Germinal center (tissue), 1 donor: ENCODE measurements around the gene DNMT3B.
"Not testable (repeated sequence)": the region's sequence is repeated elsewhere in the genome, so short reads cannot be mapped to it uniquely, and the experiment has no call there.

Experiments used
- DNase-seq: peaks from one replicate; pipeline ENCODE4 v3.0.0; 2012; ENCODE audit warnings: mixed read lengths, low spot score

The DNMT3B gene

DNA sequence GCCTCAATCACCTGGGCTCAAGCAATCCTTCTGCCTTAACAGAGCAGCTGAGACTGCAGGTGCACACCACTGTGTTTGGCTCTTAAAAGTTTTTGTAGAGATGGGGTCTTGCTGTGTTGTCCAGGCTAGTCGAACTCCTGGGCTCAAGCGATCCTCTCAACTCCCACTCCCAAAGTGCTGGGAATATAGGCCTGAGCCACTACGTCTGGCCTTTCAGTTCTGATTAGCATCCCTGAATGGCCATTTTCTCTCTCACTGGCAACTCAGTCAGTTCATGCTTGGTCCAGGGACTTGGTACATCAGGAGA is 28.5 kb downstream of the DNMT3B start:
- no peak for DNase-seq

- peak; percentile 60 for DNase-seq
These were observed 30.1 kb downstream of the DNMT3B start for GRCh38 chr20:32792316-32792715.

GRCh38 chr20:32792731-32793458 is 30.7 kb downstream of the DNMT3B start:
- DNase-seq = no peak

DNA sequence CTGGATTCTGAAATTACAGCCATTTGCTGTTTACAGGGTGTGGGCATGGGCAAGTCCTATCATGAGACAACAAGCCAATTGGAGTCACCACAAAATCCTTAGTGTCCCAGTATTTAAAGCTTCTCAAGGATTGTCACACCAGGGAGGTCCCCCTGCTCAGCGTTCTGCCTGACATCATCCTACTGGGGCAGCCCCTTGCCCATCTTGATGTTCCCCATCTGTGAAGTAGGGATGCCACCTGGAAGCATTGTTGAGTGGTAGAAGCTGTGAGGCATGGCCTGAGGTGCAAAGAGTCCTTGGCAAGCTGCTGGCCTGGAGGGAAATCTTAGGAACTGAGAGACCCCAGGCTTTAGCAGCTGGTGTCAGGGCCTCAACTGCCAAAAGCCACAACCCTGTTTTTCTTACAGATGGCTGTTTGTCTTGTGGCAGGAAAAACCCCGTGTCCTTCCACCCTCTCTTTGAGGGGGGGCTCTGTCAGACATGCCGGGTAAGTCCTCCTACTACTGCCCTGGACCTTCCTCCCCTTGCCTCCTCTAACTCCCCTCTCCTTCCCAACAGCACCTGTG is 34.3 kb downstream of the DNMT3B start:
- no peak for DNase-seq

GRCh38 chr20:32796981-32797451 is 34.8 kb downstream of the DNMT3B start:
- DNase-seq = no peak

DNA sequence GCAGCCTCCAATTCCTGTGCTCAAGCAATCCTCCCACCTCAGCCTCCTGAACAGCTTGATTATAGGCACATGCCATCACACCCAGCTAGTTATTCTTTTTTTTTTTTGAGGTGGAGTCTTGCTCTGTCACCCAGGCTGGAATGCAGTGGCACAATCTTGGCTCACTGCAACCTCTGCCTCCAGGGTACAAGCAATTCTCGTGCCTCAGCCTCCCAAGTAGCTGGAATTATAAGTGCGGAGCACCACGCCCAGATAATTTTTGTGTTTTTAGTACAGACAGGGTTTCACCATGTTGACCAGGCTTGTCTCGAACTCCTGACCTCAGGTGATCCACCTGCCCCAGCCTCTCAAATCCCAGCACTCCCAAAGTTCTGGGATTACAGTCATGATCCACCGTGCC is 35.4 kb downstream of the DNMT3B start:
- DNase-seq = not testable (repeated sequence)

DNA sequence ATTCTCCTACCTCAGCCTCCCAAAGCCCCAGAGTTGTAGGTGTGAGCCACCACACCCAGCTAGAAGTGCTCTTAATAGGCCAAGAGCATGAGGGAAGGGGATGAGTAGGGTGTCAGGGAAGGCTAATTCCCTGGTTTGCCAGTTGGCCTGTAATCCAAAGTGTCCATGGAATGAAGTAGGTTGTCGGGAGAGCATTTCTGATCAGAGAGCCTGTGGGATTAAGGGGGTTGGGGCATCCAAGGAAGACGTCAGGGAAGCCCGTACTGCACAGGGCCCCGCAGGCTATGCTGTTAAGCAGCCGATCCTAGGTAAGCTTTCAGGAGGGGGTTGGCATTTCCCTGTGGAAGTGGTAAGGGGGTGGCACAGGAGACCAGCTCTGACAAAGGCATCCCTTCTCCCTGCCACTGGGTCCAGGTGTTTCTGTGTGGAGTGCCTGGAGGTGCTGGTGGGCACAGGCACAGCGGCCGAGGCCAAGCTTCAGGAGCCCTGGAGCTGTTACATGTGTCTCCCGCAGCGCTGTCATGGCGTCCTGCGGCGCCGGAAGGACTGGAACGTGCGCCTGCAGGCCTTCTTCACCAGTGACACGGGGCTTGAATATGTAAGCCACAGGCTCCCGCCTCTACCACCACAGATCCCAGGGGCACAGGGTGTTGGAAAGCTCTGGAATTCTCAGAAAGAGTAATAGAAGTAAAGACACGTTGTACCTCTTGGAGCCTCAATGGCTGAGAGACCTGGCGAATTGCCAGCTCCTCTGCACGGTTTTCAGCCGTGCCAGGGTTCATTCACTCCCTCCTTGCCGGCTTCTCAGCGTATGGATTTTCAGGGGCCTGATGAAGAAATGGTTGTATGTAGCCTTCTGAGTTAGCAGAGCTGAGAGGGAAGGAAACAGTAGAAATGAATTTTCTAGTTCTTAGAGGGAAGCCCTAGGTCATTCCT is 36.1 kb downstream of the DNMT3B start:
- no peak for DNase-seq

DNA sequence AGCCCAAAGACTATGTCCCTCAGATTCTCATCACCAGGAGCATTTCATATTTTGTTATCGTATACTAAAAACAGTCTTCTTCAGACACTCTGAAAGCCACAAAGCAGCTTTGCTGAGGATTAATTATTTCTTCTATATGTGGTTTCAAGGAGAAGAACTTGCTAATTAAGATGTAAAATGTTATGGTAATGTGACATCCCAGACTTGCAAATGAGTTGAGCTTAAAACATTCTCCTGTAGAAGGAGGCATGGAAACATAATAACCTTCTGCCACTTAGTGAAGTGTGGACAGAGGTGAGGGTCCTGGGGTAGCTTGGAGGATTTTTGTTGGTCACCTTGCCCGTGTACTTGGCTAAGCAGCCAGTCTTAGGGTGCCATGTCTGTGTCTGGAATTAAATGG is 40.9 kb downstream of the DNMT3B start:
- DNase-seq = no peak

DNA sequence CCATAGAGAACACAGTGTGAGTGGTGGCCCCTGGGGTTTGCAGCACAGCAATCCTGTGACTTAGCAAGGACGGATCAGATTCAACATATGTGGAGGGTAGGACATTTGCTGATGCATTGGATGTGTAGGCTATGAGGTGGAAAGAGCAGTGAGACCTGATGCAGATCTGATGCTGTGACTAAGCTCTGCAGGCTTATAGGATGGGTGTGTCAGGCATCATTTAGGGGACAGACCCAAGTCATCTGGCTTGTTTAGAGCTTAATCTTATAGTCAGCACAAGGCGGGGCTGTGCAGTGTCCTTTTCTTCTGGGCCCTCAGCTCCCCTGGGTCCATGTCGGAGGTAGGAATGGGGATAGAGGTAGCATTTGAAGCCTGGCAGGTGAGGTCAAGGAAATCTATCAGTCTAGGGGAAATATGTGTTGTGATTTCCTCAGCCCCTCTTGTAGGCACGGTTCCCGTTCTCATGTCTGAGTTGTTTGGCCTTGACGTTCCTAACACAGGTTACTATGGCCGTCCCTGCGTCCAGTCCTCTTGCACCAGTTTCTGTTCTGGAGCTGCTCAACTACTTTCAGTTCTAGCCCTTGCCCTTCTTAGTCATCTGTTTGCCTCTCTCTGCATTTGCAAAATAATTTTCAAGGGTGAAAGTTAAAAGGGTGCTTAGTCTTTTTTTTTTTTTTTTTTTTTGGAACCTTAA is 42.0 kb downstream of the DNMT3B start:
- DNase-seq = no peak

DNA sequence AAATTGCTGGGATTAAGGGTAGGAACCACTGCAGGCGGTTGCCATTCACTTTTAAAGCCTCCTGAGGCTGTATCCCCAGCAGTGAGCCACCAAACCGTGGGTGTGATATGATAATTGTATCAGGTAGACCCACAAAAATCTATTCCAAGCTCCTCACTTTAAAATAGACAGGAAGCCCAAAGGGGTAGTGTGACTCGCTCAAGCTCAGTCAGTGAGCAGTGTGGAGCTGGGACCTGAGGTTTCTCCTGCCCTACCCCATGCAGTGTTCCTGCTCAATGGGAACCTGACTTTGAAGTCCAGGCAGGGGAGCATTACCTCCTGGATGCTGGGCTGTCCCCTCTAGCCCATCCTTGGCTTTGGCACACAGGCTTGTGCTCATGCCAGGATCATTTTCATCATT is 42.6 kb downstream of the DNMT3B start:
- no peak for DNase-seq

- no peak for DNase-seq
These were observed 43.5 kb downstream of the DNMT3B start for GRCh38 chr20:32805721-32806120.

GRCh38 chr20:32806356-32806755 is 44.2 kb downstream of the DNMT3B start:
- DNase-seq = no peak

- no peak for DNase-seq
These were observed 45.5 kb downstream of the DNMT3B start for GRCh38 chr20:32807706-32808105.

GRCh38 chr20:32808438-32808837 is 46.3 kb downstream of the DNMT3B start:
- no peak for DNase-seq

GRCh38 chr20:32809907-32810306 is 47.7 kb downstream of the DNMT3B start:
- no peak for DNase-seq

DNA sequence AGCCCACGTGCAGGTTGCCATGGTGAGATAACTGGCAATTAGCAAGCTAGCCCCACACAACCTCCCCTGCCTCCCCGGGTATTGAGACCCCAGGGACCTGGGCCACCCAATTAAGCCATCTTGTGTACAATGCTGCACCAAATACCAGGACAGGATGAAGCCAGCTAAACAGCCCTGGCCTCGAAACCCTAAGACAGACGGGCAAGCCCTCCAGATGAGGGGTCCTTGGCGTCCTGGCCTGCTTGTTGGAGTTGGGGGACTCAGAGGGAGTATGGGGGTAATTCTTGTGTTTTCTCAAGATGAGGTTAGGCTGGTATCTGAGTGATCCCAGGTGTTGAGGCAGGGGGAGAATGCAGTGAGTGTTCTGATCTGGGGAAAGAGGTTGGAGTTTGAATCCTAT is 48.8 kb downstream of the DNMT3B start:
- no peak for DNase-seq

GRCh38 chr20:32811886-32812285 is 49.7 kb downstream of the DNMT3B start:
- no peak for DNase-seq

DNA sequence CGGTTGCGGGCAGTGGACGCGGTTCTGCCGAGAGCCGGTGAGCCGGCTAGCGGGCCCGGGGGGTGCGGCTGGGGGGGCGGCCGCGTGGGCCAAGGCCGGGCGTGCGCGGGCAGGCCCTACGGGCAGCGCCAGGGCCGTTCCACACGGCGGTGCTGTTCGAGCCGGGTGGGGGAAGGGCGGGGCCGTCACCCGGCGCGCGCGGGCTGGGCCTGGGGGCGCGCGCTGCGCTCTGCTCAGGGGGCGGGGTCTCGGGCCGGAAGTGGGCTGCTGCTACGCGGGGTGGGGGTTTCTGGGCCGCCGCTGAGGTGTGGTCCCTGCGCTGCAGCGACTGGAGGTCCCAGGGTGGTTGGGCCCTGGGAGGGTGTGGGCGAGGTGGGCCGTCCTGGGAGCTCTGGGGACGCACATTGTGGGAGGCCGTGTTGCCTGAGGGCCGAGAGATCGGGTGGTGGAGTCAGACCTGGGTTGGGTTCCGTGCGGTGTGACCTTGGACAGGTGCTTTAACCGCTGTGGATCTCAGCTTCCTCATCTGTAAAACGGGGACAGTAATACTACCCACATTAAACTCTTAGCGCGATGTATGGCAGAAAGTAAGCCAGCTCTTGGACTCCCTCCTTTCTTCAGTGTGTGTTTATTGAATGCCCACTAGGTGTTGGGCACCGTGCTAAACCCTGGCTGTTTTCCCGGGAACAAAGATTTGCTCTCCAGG is 58.0 kb downstream of the DNMT3B start:
- DNase-seq = peak; percentile 80

DNA sequence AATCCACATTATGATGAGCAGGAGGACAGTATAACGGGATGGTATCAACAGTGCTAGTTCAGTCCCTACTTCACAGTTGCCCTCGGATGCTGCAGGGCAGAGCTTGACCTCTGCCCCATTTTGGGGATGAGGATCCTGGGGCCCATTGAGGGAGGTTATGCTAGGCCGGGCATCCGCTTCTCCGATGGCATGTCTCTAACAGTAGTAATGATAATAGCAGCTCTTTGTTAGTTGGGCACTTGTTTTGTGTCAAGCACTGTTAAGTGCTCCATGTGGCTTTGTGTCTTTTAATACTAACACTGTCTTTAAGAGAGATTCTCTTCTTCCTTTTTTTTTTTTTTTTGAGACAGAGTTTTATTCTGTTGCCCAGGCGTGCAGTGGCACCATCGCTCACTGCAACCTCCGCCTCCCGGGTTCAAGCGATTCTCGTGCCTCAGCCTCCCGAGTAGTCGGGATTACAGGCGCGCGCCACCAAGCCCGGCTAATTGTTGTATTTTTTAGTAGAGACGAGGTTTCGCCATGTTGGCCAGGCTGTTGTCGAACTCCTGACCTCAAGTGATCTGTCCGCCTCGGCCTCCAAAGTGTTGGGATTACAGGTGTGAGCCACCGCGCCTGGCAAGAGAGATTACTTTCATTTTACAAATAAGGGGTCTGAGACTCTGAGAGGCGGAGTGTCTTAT is 58.7 kb downstream of the DNMT3B start:
- no peak for DNase-seq

DNA sequence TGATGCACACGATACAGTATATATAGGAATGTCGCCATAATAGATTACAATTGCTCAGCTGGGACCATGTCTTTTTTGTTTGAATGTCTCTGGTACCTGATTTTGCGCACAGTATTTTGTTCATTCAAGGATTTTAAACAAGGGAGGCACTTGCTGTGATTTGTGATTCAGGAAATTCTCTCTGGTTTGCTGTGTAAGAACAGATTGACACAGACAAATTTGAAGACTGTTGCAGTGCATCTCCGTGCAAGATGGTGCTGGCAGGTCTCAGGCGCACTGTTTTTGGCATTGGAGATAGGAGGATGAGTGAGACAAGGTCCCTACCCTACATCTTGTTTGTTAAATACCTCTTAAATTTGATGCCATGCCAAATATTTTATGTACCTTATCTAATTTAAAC is 60.0 kb downstream of the DNMT3B start:
- no peak for DNase-seq

GRCh38 chr20:32823078-32823477 is 60.9 kb downstream of the DNMT3B start:
- DNase-seq = no peak
